Panc1 (cell line): Measurements from ENCODE around the gene CNIH1. TPM values are rescaled to one million over a fixed set of nuclear protein-coding genes. Genes with fewer than 3 reads are reported as not detected.
"Not testable (repeated sequence)": the region's sequence is repeated elsewhere in the genome, so short reads cannot be mapped to it uniquely, and the experiment has no call there.

ENCODE experiments used
- ATAC-seq: fragments of 200-7000 bp; cut with Tn5 transposase; 2 replicates; pipeline ENCODE4 v1.9.1; 2020; ENCODE audit warnings: mild to moderate bottlenecking, moderate library complexity
- BruUV-seq: library from RNA; stranded (reverse); fragments of 400-500 nt; replicated peaks from 2 replicates; lab custom pipeline; 2021; lab: Mats Ljungman, UMichigan
- CTCF ChIA-PET: fragments of 300-600 bp; sonication (Branson Sonifier 250); formaldehyde crosslinking; loops from one replicate; lab custom pipeline; 2022; ENCODE audit warnings: antibody characterized with exemption; lab: Charles Lee
- POLR2A ChIA-PET: fragments of 300-600 bp; sonication (Branson Sonifier 250); formaldehyde crosslinking; loops from one replicate; lab custom pipeline; 2022; ENCODE audit warnings: antibody characterized with exemption; lab: Charles Lee
- DNase-seq: peaks from one replicate; pipeline ENCODE4 v3.0.0-alpha.2; 2010; ENCODE audit warnings: low read depth, low spot score
- H3K27ac ChIP-seq: 2 replicates; pipeline ENCODE4 v1.5.1; 2011; ENCODE audit warnings: mild to moderate bottlenecking, low read length, inconsistent platforms
- H3K27me3 ChIP-seq: fragments of 200-500 bp; sonication (Bioruptor generic); 2 replicates; pipeline ENCODE4 v1.6.0; 2014; ENCODE audit warnings: low read length, inconsistent platforms; ENCODE audit not compliant: control insufficient read depth, insufficient read depth
- H3K36me3 ChIP-seq: fragments of 200-500 bp; sonication (Bioruptor generic); 2 replicates; pipeline ENCODE4 v1.5.1; 2014; ENCODE audit warnings: inconsistent platforms, mild to moderate bottlenecking, low read length, moderate library complexity; ENCODE audit not compliant: control insufficient read depth, insufficient read depth
- H3K4me1 ChIP-seq: 2 replicates; pipeline ENCODE4 v1.5.1; 2011; ENCODE audit warnings: inconsistent platforms, mild to moderate bottlenecking, low read length, moderate library complexity; ENCODE audit not compliant: control insufficient read depth, insufficient read depth
- H3K4me3 ChIP-seq, 2 experiments: 2 replicates each; pipeline ENCODE4 v1.5.1; 2011 to 2012; ENCODE audit warnings: low read depth in 2 of 2, low read length in 2 of 2, mild to moderate bottlenecking in 2 of 2, inconsistent platforms in 1 of 2, moderate library complexity in 1 of 2
- H3K9me3 ChIP-seq: fragments of 200-500 bp; sonication (Bioruptor generic); 2 replicates; pipeline ENCODE4 v1.5.1; 2014; ENCODE audit warnings: low read depth, mild to moderate bottlenecking, inconsistent platforms, low read length, moderate library complexity; ENCODE audit not compliant: control insufficient read depth, insufficient read depth
- CTCF ChIP-seq: fragments of 450-650 bp; IDR thresholded peaks from 2 replicates; pipeline ENCODE4 v1.5.1; 2017; ENCODE audit warnings: mild to moderate bottlenecking
- POLR2AphosphoS5 ChIP-seq: IDR thresholded peaks from 2 replicates; pipeline ENCODE4 v1.6.1; 2012; ENCODE audit warnings: mild to moderate bottlenecking, low read depth, low read length, moderate library complexity
- REST ChIP-seq, 2 experiments: IDR thresholded peaks; 2 replicates each; pipeline ENCODE4 v1.6.1; 2011 to 2012; ENCODE audit warnings: low read depth in 2 of 2, control low read depth in 1 of 2, low read length in 1 of 2, mild to moderate bottlenecking in 1 of 2, moderate library complexity in 1 of 2; ENCODE audit not compliant: insufficient read depth in 1 of 2
- SIN3A ChIP-seq: IDR thresholded peaks from 2 replicates; pipeline ENCODE4 v1.6.1; 2012; ENCODE audit warnings: low read depth, mild to moderate bottlenecking, low read length, moderate library complexity, borderline replicate concordance; ENCODE audit not compliant: insufficient read depth
- TCF7L2 ChIP-seq: IDR thresholded peaks from 2 replicates; pipeline ENCODE4 v1.6.1; 2011; ENCODE audit warnings: mild to moderate bottlenecking, low read depth, low read length, inconsistent platforms
- in situ Hi-C: cut with HindIII; loops from 2 replicates; pipeline ENCODE4 v1.10.0; 2016; ENCODE audit warnings: low sequenced_read_pairs, low pct_unique_long_range_greater_than_20kb
- intact Hi-C: fragments of 100-400 bp; cut with micrococcal nuclease; formaldehyde crosslinking; loops from one replicate; pipeline ENCODE4 v1.10.0; 2022; ENCODE audit not compliant: unreplicated experiment
- total RNA-seq: library from RNA; stranded (reverse); gene quantifications from one replicate; pipeline ENCODE4 v1.2.1, GENCODE V29; 2021; ENCODE audit not compliant: unreplicated experiment

CNIH1 gene
- total RNA-seq, 1 experiment from 2014 or later: 83.7 TPM

- POLR2A ChIA-PET: no interaction called here
- Histone ChIP-seq H3K27me3 (no peaks in the 10 kb centered on the region), H3K27ac (no peak overlapping the region), H3K4me3 (no peak overlapping the region), H3K9me3 (no peaks in the 10 kb centered on the region), H3K4me1 (no peaks in the 10 kb centered on the region), H3K36me3 (peaks cover 3% of the 10 kb centered on the region; the same call in 1 of the 2 replicates)
- TF ChIP-seq SIN3A: no peak
- no peak for TF ChIP-seq REST (IDR thresholded peaks at IDR 0.05; ENCODE audit: insufficient read depth in 1 of 2, low read depth in 2 of 2, low read length in 1 of 2)
- no peak for TF ChIP-seq TCF7L2
- TF ChIP-seq CTCF: no peak
- TF ChIP-seq POLR2AphosphoS5: no peak
- intact Hi-C loops (no loop called here), in situ Hi-C loops (no loop called here)
- DNase-seq (no peak), ATAC-seq (no peak)
- BruUV-seq: no TSS peak
- CTCF ChIA-PET: no interaction called here
Observed at GRCh38 chr14:54410215-54410614, 31.0 kb downstream of the CNIH1 start.

GRCh38 chr14:54403401-54404005, 37.7 kb downstream of the CNIH1 start:
- BruUV-seq, POLR2A ChIA-PET, ATAC-seq, H3K4me1 ChIP-seq, H3K4me3 ChIP-seq, in situ Hi-C loops, CTCF ChIA-PET, intact Hi-C loops, H3K27ac ChIP-seq, H3K9me3 ChIP-seq, H3K27me3 ChIP-seq, DNase-seq, H3K36me3 ChIP-seq: not testable (repeated sequence)

- H3K9me3 ChIP-seq: no peaks in the 10 kb centered on the region
- BruUV-seq: no TSS peak
- no peak for DNase-seq
- H3K27me3 ChIP-seq: no peaks in the 10 kb centered on the region
- TF ChIP-seq CTCF: no peak
- no peak for TF ChIP-seq REST (IDR thresholded peaks at IDR 0.05; ENCODE audit: insufficient read depth in 1 of 2, low read depth in 2 of 2, low read length in 1 of 2)
- TF ChIP-seq SIN3A: no peak
- TF ChIP-seq TCF7L2: no peak
- no peak for TF ChIP-seq POLR2AphosphoS5
- CTCF ChIA-PET: no interaction called here
- ATAC-seq: no peak
- H3K27ac ChIP-seq: no peak overlapping the region
- H3K4me3 ChIP-seq: no peak overlapping the region
- intact Hi-C loops (no loop called here), in situ Hi-C loops (no loop called here)
- H3K4me1 ChIP-seq: peaks cover 4% of the 10 kb centered on the region; the same call in 1 of the 2 replicates
- POLR2A ChIA-PET: no interaction called here
- peaks cover 3% of the 10 kb centered on the region for H3K36me3 ChIP-seq
Observed at GRCh38 chr14:54399560-54399959, 41.6 kb downstream of the CNIH1 start.
